Adrenal gland (tissue), 5 donors: ENCODE results near the gene CDC14B.

Experiments used
- POLR2A ChIP-seq, 2 donors: fragments of 450-650 bp; IDR thresholded peaks; one replicate each; pipeline ENCODE4 v1.6.1; 2017; ENCODE audit warnings: antibody characterized with exemption in 2 of 2, mild to moderate bottlenecking in 2 of 2, moderate library complexity in 1 of 2
- TF ChIP-seq, protein P1 (sequence below), 6 experiments: fragments of 450-650 bp in 4 of 6; fragments of 200-600 bp in 2 of 6; sonication (generic) in 1 of 6; IDR thresholded peaks; 1 replicate in 5 of 6; 2 replicates in 1 of 6; pipeline versions ENCODE4 v1.5.1 to v1.8.0; 2016 to 2021; ENCODE audit warnings: antibody characterized with exemption in 6 of 6, mild to moderate bottlenecking in 2 of 6, moderate library complexity in 1 of 6
- donor health status: DM: no; HTN: no; CAD: no.

DNA sequence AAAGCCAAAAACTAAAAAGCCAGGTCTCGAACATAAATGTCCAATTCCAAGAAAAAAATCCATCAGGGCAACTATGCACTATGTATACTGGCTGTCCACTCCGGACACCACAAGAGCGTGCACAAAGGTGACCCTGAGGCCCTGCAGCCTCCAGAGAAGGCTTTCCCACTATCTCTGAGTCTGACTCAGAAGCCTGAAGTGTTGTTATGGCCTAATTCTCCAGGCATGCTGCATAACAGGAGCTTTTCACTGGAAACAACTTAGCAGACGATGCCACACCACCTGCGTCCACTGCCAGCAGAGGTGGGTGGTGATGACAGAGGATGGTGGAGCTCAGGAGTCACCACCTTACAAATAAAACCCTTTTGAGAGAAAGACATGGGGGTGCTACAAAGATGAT is 106.0 kb downstream of the CDC14B start:
- TF ChIP-seq, protein P1, sequence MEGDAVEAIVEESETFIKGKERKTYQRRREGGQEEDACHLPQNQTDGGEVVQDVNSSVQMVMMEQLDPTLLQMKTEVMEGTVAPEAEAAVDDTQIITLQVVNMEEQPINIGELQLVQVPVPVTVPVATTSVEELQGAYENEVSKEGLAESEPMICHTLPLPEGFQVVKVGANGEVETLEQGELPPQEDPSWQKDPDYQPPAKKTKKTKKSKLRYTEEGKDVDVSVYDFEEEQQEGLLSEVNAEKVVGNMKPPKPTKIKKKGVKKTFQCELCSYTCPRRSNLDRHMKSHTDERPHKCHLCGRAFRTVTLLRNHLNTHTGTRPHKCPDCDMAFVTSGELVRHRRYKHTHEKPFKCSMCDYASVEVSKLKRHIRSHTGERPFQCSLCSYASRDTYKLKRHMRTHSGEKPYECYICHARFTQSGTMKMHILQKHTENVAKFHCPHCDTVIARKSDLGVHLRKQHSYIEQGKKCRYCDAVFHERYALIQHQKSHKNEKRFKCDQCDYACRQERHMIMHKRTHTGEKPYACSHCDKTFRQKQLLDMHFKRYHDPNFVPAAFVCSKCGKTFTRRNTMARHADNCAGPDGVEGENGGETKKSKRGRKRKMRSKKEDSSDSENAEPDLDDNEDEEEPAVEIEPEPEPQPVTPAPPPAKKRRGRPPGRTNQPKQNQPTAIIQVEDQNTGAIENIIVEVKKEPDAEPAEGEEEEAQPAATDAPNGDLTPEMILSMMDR (IDR thresholded peaks at IDR 0.05), result no peak
- TF ChIP-seq POLR2A (IDR thresholded peaks at IDR 0.05), result no peak
